AG10803 (cell line): ENCODE results near the gene SCT.
A peak's percentile ranks its signal among the peaks of the same experiment; 100 is the strongest.

ENCODE experiments used
- DNase-seq: peaks from one replicate; pipeline ENCODE4 v3.0.0; 2010; ENCODE audit warnings: low read depth
- H3K4me3 ChIP-seq: 2 replicates; pipeline ENCODE4 v1.5.1; 2011; ENCODE audit warnings: mild to moderate bottlenecking, low read length, control low read depth
- CTCF ChIP-seq: conservative IDR thresholded peaks from 2 replicates; pipeline ENCODE4 v1.5.1; 2011; ENCODE audit warnings: mild to moderate bottlenecking, low read length, control low read depth, inconsistent platforms

SCT gene

DNA sequence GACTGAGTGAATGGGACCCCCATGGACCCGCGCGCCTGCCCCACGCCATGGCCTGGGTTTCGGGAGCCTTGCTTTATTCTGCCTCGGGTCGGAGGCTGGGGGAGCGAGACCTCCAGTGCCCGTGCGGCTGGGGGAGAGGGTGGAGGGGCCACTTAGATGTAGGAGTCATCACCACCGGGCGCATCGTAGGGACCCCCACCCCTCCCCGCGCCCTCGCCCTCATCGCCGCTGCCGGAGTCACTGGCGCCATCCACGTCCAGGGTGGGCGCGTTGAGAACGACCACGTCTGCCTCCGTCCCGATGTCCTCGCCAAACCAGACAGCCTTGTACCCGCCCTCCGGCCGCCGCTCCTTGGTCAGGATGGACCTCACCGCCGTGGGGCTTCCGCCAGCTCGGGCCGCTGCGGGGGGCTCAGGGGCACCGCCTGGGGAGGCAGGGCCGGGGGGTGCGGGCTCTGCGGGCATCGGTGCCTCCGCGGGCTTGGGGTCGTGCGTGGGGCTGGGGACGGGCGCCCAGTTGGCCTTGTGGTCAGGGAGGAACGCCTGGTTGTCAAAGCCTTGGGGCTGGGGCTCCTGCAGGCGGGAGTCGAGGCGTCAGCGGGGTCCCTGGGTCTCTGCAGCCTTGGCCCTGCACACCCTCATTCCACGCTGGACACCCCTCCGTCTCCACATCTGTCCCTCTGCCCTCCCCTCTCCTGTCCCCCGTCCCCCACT is 9.6 kb downstream of the SCT start:
- TF ChIP-seq CTCF, result no peak
- DNase-seq, result no peak

GRCh38 chr11:616320-617198 is 10.4 kb downstream of the SCT start:
- H3K4me3 ChIP-seq, result no peak overlapping the region
- no peak for TF ChIP-seq CTCF

More for the DNA sequence above, 9.6 kb downstream of the SCT start:
- no peak overlapping the region for H3K4me3 ChIP-seq

DNA sequence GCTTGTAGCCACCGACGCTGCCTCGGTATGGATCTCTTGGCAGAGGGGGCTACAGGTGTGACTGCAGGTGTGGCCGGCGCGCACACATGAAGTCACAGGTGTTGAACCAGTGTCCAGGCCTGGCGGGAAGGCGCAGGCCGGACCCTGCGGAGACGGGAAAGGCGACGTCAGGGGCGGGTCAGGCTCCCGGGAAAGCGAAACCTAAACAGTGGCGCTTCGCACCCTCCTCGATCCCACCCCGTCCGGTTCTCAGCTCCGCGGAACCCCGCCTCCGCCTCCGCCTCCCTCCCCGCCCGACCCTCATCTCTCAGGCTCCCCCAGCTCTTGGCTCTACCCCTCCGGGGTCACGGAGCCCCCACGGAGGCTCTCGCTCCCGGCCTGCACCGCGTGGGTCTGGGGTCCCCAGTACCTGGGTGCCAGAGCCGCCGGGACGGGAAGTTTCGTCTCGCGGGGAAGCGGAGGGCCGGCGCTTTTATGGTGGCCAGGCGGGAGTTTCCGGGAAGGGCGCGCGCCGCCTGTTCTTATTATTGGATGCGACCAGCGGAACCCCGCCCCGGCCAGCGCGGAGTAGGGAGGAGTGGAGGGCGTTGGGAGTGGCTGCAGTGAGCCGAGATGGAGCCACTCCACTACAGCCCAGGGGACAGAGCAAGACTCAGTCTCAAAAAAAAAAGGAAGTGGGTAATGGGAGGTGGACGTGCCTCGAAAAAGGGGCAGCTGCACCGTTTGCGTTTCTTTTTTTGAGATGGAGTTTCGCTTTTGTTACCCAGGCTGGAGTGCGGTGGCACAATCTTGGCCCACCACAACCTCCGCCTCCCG is 11.3 kb downstream of the SCT start, which contains the start of gene IRF7:
TSS of gene IRF7 (minus strand) at position 447 of the 816 bp plus-strand sequence. CDS start 586 bp downstream, outside the sequence.
- TF ChIP-seq CTCF, result no peak
- peak within 1 kb of the TSS; percentile 77 for H3K4me3 ChIP-seq
- DNase-seq, result peak; percentile 89

More at GRCh38 chr11:616320-617198, 10.4 kb downstream of the SCT start:
- DNase-seq, result no peak

DNA sequence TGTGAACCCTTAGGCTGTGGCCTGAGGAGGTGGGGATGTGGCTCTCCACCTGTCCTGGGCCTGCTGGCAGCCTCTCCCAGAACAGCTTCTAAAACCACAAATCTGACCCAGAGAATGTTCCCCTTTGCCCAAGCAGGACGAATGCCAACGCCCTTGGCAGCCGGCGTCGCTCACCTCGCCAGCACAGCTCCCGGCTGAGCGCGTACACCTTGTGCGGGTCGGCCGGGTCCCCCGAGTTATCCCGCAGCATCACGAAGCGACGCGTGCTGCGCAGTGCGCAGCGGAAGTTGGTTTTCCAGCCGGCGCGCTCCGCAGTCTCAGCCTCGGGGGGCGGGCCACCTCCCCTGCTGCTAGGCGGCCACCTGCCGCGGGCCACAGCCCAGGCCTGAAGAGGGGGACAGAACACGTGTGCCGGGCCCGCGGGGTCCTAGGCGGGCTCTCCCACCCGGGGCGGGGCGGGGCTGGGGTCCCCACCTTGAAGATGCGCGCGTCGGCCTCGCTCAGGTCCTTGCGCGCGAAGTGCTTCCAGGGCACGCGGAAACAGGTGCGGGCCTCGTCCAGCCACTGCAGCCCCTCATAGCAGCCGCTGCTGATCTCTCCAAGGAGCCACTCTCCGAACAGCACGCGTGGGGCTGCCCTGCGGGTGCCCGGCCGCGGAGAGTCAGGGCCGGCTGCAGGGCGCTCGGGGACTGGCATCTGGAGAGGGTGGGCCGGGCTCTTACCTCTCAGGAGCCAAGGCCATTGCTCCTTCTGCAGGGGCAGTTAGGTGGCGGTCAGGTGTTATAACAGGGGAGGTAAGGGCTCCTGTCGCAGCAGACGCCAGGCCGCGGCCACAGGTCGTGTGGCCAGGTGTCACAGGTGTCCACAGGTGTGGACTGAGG is 12.1 kb downstream of the SCT start:
- H3K4me3 ChIP-seq, result peak overlapping the region; percentile 77
- peak; percentile 6 for DNase-seq

DNA sequence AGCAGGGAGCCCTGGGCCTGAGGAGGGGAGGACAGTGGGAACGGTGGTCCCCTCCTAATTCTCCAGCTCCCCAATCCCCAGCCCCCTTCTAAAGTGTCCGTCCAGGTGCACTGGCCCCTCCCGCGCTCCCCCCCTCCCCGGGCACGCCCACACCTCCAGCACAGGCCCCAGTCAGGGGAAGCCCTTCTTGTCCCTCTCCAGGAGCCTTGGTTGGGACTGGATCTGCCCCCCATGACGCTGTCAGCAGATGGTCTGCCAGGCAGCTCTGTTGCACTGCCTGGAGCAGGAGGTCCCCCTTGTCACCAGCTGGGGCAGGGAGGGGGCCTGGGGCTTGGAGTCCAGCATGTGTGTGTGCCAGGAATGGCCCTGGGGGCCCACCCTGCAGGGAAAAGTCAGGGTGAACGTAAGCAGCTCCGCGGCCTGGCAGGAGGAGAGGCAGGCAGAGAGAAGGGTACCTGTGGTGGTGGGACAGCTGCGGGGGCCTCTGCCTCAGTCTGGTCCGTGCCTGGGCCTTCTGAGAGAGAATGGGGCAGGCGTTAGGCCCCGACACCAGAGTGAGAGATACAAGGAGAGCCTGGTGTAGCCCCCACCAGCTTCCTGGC is 12.9 kb downstream of the SCT start:
- no peak for DNase-seq
- no peak overlapping the region; the same call in 1 of the 2 replicates for H3K4me3 ChIP-seq
- TF ChIP-seq CTCF, result no peak

More for the DNA sequence above, 12.1 kb downstream of the SCT start:
- no peak for TF ChIP-seq CTCF
